ENCODE data around the gene ADARB1. TPM values are rescaled to one million over a fixed set of nuclear protein-coding genes. Genes with fewer than 3 reads are reported as not detected.

Gene ADARB1
- total RNA-seq, 1 experiment from 2014 or later: 15.8 TPM

DNA sequence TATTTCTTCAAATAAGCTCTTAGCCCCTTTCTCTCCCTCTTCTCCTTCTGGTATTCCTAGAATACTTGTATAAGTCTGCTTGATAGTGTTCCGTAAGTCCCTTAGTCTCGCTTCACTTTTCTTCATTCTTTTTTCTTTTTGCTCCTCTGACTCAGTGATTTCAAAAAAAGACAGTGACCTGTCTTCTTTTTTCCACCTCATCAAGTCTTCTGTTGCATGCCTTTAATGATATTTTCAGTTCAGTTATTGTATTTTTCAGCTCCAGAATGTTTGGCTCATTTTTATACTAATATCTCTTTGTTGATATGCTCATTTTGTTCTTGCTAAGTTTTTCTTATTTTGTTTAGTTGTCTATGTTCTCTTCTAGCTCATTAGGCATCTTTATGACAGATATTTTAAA lies 115.6 kb downstream of the ADARB1 start:
- Histone ChIP-seq H2BK120ac (ENCODE audit: low read depth, low read length, poor library complexity, severe bottlenecking) (no peak overlapping the region), H3K4ac (ENCODE audit: low read depth, low read length) (no peak overlapping the region), H3K27me3 (ENCODE audit: insufficient read depth, low read length) (no peaks in the 10 kb centered on the region), H3T11ph (ENCODE audit: low read length) (no peak overlapping the region), H3K9me3 (ENCODE audit: control insufficient read depth, low read depth, low read length) (no peaks in the 10 kb centered on the region), H3K23me2 (ENCODE audit: insufficient read length, low read depth, low read length, poor library complexity, severe bottlenecking) (no peaks in the 10 kb centered on the region), H3K23ac (ENCODE audit: insufficient read length, low read depth, low read length) (no peak overlapping the region), H3K79me1 (ENCODE audit: insufficient read depth, low read depth, low read length, poor library complexity, severe bottlenecking) (no peaks in the 10 kb centered on the region), H2BK20ac (ENCODE audit: low read depth, low read length, poor library complexity, severe bottlenecking) (no peak overlapping the region), H4K8ac (replicated peaks; ENCODE audit: insufficient read length, low read depth, low read length) (no peak overlapping the region), H3K79me2 (ENCODE audit: insufficient read depth, low read length) (no peaks in the 10 kb centered on the region), H3K14ac (ENCODE audit: insufficient read depth, low read length) (no peak overlapping the region), H3K9ac (ENCODE audit: extremely low read depth, insufficient read length, low read length) (no peak overlapping the region), H3K27ac (ENCODE audit: insufficient read length, low read depth, low read length) (no peak overlapping the region), H3K4me2 (ENCODE audit: insufficient read depth, insufficient read length, low read length) (no peak overlapping the region), H3K56ac (ENCODE audit: insufficient read length, low read depth, low read length) (no peak overlapping the region), H2AK5ac (ENCODE audit: insufficient read length, low read length) (no peak overlapping the region), H2BK15ac (ENCODE audit: low read depth, low read length) (no peak overlapping the region), H3K4me1 (ENCODE audit: insufficient read depth, low read length) (no peaks in the 10 kb centered on the region), H4K5ac (ENCODE audit: insufficient read length, low read depth, low read length) (no peak overlapping the region), H2BK12ac (ENCODE audit: insufficient read length, low read depth, low read length) (no peak overlapping the region), H4K91ac (ENCODE audit: insufficient read length, low read depth, low read length) (no peak overlapping the region), H4K20me1 (ENCODE audit: control insufficient read depth, insufficient read depth, insufficient read length) (no peaks in the 10 kb centered on the region), H2AFZ (ENCODE audit: low read length) (no peak overlapping the region), H2BK5ac (ENCODE audit: insufficient read length, low read length) (no peak overlapping the region), H3K18ac (ENCODE audit: insufficient read length, low read depth, low read length) (no peak overlapping the region)
- DNase-seq: no peak
- Mint-ChIP-seq H3K4me3 (no peak overlapping the region), H3K9me3 (peaks cover 29 to 34% of the 10 kb centered on the region in 2 experiments), H3K27me3 (ENCODE audit: low read depth) (no peaks in the 10 kb centered on the region), H3K27ac (no peak overlapping the region), H3K36me3 (ENCODE audit: insufficient read depth in 1 of 3, low read depth in 3 of 3) (peaks cover 43 to 54% (median 48%) of the 10 kb centered on the region in 3 experiments), H3K4me1 (peaks cover 7 to 8% of the 10 kb centered on the region in 2 experiments)
- TF ChIP-seq, protein P1, sequence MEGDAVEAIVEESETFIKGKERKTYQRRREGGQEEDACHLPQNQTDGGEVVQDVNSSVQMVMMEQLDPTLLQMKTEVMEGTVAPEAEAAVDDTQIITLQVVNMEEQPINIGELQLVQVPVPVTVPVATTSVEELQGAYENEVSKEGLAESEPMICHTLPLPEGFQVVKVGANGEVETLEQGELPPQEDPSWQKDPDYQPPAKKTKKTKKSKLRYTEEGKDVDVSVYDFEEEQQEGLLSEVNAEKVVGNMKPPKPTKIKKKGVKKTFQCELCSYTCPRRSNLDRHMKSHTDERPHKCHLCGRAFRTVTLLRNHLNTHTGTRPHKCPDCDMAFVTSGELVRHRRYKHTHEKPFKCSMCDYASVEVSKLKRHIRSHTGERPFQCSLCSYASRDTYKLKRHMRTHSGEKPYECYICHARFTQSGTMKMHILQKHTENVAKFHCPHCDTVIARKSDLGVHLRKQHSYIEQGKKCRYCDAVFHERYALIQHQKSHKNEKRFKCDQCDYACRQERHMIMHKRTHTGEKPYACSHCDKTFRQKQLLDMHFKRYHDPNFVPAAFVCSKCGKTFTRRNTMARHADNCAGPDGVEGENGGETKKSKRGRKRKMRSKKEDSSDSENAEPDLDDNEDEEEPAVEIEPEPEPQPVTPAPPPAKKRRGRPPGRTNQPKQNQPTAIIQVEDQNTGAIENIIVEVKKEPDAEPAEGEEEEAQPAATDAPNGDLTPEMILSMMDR (conservative IDR thresholded peaks at IDR 0.05): no peak
- no CpG with 5 or more reads among the region's 2 CpGs for WGBS (ENCODE audit: extremely low coverage, insufficient read length, low lambda C conversion rate)
